Liver (tissue), 3 donors: ENCODE data around the gene FMN2.

Experiments
- EGR1 ChIP-seq, 2 donors: IDR thresholded peaks; 2 replicates each; pipeline ENCODE4 v1.6.1; 2016 to 2018; ENCODE audit warnings: antibody characterized with exemption in 2 of 2, low read depth in 2 of 2
- GABPA ChIP-seq, 2 donors: IDR thresholded peaks in 1 of 2; conservative IDR thresholded peaks in 1 of 2; 2 replicates each; pipeline ENCODE4 v1.6.1; 2016; ENCODE audit warnings: antibody characterized with exemption in 2 of 2, mild to moderate bottlenecking in 1 of 2, moderate library complexity in 1 of 2
- HNF4A ChIP-seq, 2 donors: conservative IDR thresholded peaks; 2 replicates each; pipeline ENCODE4 v1.6.1; 2016; ENCODE audit warnings: antibody characterized with exemption in 2 of 2, mild to moderate bottlenecking in 2 of 2
- JUND ChIP-seq, 2 donors: IDR thresholded peaks; 2 replicates each; pipeline ENCODE4 v1.6.1; 2016; ENCODE audit warnings: antibody characterized with exemption in 2 of 2
- MAX ChIP-seq: IDR thresholded peaks from 2 replicates; pipeline ENCODE4 v1.6.1; 2016; ENCODE audit warnings: antibody characterized with exemption
- RAD21 ChIP-seq, 2 donors: IDR thresholded peaks; 2 replicates each; pipeline ENCODE4 v1.6.1; 2016; ENCODE audit warnings: antibody characterized with exemption in 2 of 2, mild to moderate bottlenecking in 2 of 2
- RXRA ChIP-seq, 2 donors: IDR thresholded peaks; 2 replicates each; pipeline ENCODE4 v1.6.1; 2017 to 2018; ENCODE audit warnings: antibody characterized with exemption in 2 of 2, mild to moderate bottlenecking in 1 of 2
- SP1 ChIP-seq: IDR thresholded peaks from 2 replicates; pipeline ENCODE4 v1.6.1; 2018; ENCODE audit warnings: antibody characterized with exemption, mild to moderate bottlenecking
- TAF1 ChIP-seq: conservative IDR thresholded peaks from 2 replicates; pipeline ENCODE4 v1.6.1; 2016; ENCODE audit warnings: antibody characterized with exemption, mild to moderate bottlenecking
- YY1 ChIP-seq: IDR thresholded peaks from 2 replicates; pipeline ENCODE4 v1.6.1; 2016; ENCODE audit warnings: antibody characterized with exemption, mild to moderate bottlenecking
- TF ChIP-seq, protein P1 (sequence below): fragments of 150-350 bp; IDR thresholded peaks from 2 replicates; pipeline ENCODE4 v1.5.1; 2017; ENCODE audit warnings: improper control_type of control experiment, low read depth, low read length; ENCODE audit not compliant: missing input control
- TF ChIP-seq, protein P2 (sequence below): IDR thresholded peaks from 2 replicates; pipeline ENCODE4 v1.6.1; 2016; ENCODE audit warnings: antibody characterized with exemption, mild to moderate bottlenecking
- TF ChIP-seq, protein P3 (sequence below): IDR thresholded peaks from 2 replicates; pipeline ENCODE4 v1.6.1; 2016; ENCODE audit warnings: antibody characterized with exemption
- donor health status: healthy.
- donor health status: healthy.

DNA sequence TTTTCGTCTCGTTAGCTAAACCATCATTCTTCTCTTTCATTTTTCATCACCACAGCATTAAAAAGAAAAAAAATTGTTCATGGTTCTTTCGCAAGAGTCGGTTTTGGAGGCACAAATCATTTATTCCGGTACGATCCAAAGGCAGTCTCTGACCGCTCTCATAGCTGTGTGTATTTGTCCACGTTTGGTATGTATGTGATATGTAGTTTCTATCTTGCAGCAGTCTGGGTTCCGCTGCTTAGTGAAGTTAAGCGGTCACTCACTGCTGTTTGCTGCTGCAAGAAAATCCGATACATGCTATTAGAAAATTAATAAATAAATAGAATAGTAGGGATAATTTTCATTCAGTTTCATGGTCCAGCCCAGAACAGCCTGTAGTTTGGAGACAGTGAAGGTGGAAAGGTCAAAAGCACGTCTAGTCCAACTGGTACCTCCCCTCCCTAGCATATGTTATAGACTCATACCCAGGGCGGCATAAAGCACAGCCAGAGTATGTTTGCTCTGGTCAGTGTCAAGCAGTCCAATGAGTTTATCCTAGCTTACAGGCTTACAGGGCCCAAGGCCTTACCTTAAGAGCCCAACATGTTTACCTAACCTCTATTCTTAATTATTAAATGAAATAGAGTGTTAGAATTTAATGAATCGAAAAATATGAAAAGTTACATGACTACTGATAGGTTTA lies 2.5 kb downstream of the FMN2 start:
- no peak for TF ChIP-seq YY1
- TF ChIP-seq, protein P1, sequence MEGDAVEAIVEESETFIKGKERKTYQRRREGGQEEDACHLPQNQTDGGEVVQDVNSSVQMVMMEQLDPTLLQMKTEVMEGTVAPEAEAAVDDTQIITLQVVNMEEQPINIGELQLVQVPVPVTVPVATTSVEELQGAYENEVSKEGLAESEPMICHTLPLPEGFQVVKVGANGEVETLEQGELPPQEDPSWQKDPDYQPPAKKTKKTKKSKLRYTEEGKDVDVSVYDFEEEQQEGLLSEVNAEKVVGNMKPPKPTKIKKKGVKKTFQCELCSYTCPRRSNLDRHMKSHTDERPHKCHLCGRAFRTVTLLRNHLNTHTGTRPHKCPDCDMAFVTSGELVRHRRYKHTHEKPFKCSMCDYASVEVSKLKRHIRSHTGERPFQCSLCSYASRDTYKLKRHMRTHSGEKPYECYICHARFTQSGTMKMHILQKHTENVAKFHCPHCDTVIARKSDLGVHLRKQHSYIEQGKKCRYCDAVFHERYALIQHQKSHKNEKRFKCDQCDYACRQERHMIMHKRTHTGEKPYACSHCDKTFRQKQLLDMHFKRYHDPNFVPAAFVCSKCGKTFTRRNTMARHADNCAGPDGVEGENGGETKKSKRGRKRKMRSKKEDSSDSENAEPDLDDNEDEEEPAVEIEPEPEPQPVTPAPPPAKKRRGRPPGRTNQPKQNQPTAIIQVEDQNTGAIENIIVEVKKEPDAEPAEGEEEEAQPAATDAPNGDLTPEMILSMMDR, result no peak
- TF ChIP-seq, protein P2, sequence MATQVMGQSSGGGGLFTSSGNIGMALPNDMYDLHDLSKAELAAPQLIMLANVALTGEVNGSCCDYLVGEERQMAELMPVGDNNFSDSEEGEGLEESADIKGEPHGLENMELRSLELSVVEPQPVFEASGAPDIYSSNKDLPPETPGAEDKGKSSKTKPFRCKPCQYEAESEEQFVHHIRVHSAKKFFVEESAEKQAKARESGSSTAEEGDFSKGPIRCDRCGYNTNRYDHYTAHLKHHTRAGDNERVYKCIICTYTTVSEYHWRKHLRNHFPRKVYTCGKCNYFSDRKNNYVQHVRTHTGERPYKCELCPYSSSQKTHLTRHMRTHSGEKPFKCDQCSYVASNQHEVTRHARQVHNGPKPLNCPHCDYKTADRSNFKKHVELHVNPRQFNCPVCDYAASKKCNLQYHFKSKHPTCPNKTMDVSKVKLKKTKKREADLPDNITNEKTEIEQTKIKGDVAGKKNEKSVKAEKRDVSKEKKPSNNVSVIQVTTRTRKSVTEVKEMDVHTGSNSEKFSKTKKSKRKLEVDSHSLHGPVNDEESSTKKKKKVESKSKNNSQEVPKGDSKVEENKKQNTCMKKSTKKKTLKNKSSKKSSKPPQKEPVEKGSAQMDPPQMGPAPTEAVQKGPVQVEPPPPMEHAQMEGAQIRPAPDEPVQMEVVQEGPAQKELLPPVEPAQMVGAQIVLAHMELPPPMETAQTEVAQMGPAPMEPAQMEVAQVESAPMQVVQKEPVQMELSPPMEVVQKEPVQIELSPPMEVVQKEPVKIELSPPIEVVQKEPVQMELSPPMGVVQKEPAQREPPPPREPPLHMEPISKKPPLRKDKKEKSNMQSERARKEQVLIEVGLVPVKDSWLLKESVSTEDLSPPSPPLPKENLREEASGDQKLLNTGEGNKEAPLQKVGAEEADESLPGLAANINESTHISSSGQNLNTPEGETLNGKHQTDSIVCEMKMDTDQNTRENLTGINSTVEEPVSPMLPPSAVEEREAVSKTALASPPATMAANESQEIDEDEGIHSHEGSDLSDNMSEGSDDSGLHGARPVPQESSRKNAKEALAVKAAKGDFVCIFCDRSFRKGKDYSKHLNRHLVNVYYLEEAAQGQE, result no peak
- TF ChIP-seq JUND (IDR thresholded peaks at IDR 0.05), result no peak
- no peak for TF ChIP-seq TAF1
- TF ChIP-seq, protein P3, sequence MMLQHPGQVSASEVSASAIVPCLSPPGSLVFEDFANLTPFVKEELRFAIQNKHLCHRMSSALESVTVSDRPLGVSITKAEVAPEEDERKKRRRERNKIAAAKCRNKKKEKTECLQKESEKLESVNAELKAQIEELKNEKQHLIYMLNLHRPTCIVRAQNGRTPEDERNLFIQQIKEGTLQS, result no peak
- no peak for TF ChIP-seq EGR1 (IDR thresholded peaks at IDR 0.05; ENCODE audit: low read depth in 2 of 2)
- no peak for TF ChIP-seq MAX
- TF ChIP-seq SP1, result no peak
- TF ChIP-seq RXRA (IDR thresholded peaks at IDR 0.05), result no peak
- no peak for TF ChIP-seq RAD21 (IDR thresholded peaks at IDR 0.05)
- no peak for TF ChIP-seq GABPA (IDR thresholded peaks at IDR 0.05 in 1 of 2, conservative IDR thresholded peaks at IDR 0.05 in 1 of 2)
- TF ChIP-seq HNF4A (conservative IDR thresholded peaks at IDR 0.05), result no peak
